GM23338 (cell line): ENCODE data around the gene RNF19B. TPM values are rescaled to one million over a fixed set of nuclear protein-coding genes. Genes with fewer than 3 reads are reported as not detected.

Experiments
- ATAC-seq: fragments of 200-7000 bp; cut with Tn5 transposase; 3 replicates; pipeline ENCODE4 v1.9.1; 2020
- DNase-seq: peaks from one replicate; pipeline ENCODE4 v3.0.0-alpha.2; 2015; ENCODE audit warnings: low spot score
- H2AFZ ChIP-seq: fragments of 200-600 bp; sonication (generic); 2 replicates; pipeline ENCODE4 v1.8.0; 2016; ENCODE audit warnings: antibody characterized with exemption, mild to moderate bottlenecking, moderate library complexity
- H3F3A ChIP-seq: fragments of 200-600 bp; sonication (generic); replicated peaks from 2 replicates; pipeline ENCODE4 v1.8.0; 2017; ENCODE audit warnings: antibody characterized with exemption, mixed run types, low read depth
- H3K27ac ChIP-seq: fragments of 200-600 bp; sonication (generic); 2 replicates; pipeline ENCODE4 v1.6.1; 2016; ENCODE audit warnings: low read depth
- H3K27me3 ChIP-seq: fragments of 200-600 bp; sonication (generic); 2 replicates; pipeline ENCODE4 v1.8.0; 2016; ENCODE audit warnings: mild to moderate bottlenecking, mixed run types, moderate library complexity; ENCODE audit not compliant: insufficient read depth
- H3K36me3 ChIP-seq: fragments of 200-600 bp; sonication (generic); 2 replicates; pipeline ENCODE4 v1.8.0; 2016; ENCODE audit warnings: mild to moderate bottlenecking; ENCODE audit not compliant: insufficient read depth
- H3K4me1 ChIP-seq: fragments of 200-600 bp; sonication (generic); 2 replicates; pipeline ENCODE4 v1.8.0; 2016; ENCODE audit warnings: mild to moderate bottlenecking, moderate library complexity; ENCODE audit not compliant: insufficient read depth
- H3K4me2 ChIP-seq: fragments of 200-600 bp; sonication (generic); 2 replicates; pipeline ENCODE4 v1.7.1; 2017; ENCODE audit warnings: mixed run types
- H3K4me3 ChIP-seq: fragments of 200-600 bp; sonication (generic); 2 replicates; pipeline ENCODE4 v1.6.1; 2016; ENCODE audit warnings: mixed run types
- H3K79me2 ChIP-seq: fragments of 200-600 bp; sonication (generic); replicated peaks from 2 replicates; pipeline ENCODE4 v1.8.0; 2017; ENCODE audit warnings: mild to moderate bottlenecking; ENCODE audit not compliant: insufficient read depth
- H3K9me2 ChIP-seq: fragments of 200-600 bp; sonication (generic); 2 replicates; pipeline ENCODE4 v1.8.0; 2017; ENCODE audit not compliant: insufficient read depth
- H4K20me1 ChIP-seq: fragments of 200-600 bp; sonication (generic); replicated peaks from 2 replicates; pipeline ENCODE4 v1.8.0; 2017; ENCODE audit warnings: mild to moderate bottlenecking; ENCODE audit not compliant: insufficient read depth
- H3K27ac Mint-ChIP-seq: 2 replicates; pipeline ENCODE4 v1.8.0; 2020; ENCODE audit warnings: inconsistent platforms, mild to moderate bottlenecking, moderate library complexity, mixed read lengths
- H3K27me3 Mint-ChIP-seq: 3 replicates; pipeline ENCODE4 v1.8.0; 2022; ENCODE audit warnings: low read depth, mild to moderate bottlenecking, moderate library complexity, mixed read lengths, inconsistent platforms; ENCODE audit not compliant: insufficient read depth, poor library complexity
- H3K36me3 Mint-ChIP-seq: 3 replicates; pipeline ENCODE4 v1.8.0; 2021; ENCODE audit warnings: low read depth, mild to moderate bottlenecking, inconsistent platforms, moderate library complexity, mixed read lengths
- H3K4me1 Mint-ChIP-seq: 3 replicates; pipeline ENCODE4 v1.8.0; 2020; ENCODE audit warnings: mild to moderate bottlenecking, inconsistent platforms, mixed read lengths
- H3K4me3 Mint-ChIP-seq: 3 replicates; pipeline ENCODE4 v1.8.0; 2021; ENCODE audit warnings: moderate library complexity, mild to moderate bottlenecking, inconsistent platforms, mixed read lengths
- H3K9me3 Mint-ChIP-seq: 3 replicates; pipeline ENCODE4 v1.8.0; 2020; ENCODE audit warnings: moderate library complexity, mild to moderate bottlenecking, inconsistent platforms, mixed read lengths
- EZH2 ChIP-seq: fragments of 200-600 bp; sonication (generic); IDR thresholded peaks from one replicate; pipeline ENCODE4 v1.8.0; 2017; ENCODE audit warnings: antibody characterized with exemption, mild to moderate bottlenecking, low read depth; ENCODE audit not compliant: unreplicated experiment
- EZH2phosphoT487 ChIP-seq: fragments of 200-600 bp; sonication (generic); IDR thresholded peaks from one replicate; pipeline ENCODE4 v1.8.1; 2018; ENCODE audit warnings: antibody characterized with exemption; ENCODE audit not compliant: unreplicated experiment
- JUNB ChIP-seq: IDR thresholded peaks from one replicate; pipeline ENCODE4 v1.6.1; 2016; ENCODE audit warnings: antibody characterized with exemption; ENCODE audit not compliant: unreplicated experiment
- POLR2AphosphoS5 ChIP-seq: IDR thresholded peaks from 2 replicates; pipeline ENCODE4 v1.6.1; 2016; ENCODE audit warnings: antibody characterized with exemption, low read depth
- ZNF114 ChIP-seq: fragments of 250-450 bp; sonication (Bioruptor Pico); IDR thresholded peaks from 2 replicates; pipeline ENCODE4 v1.5.0; 2020; ENCODE audit warnings: mild to moderate bottlenecking, moderate library complexity
- polyA plus RNA-seq: library from polyadenylated mRNA; unstranded; fragments of >200 nt; fragmentation: Nextera tagmentation; extraction: Ambion mirVana; gene quantifications from 2 replicates; pipeline ENCODE4 v1.2.1, GENCODE V29; 2016
- total RNA-seq: library from RNA; depleted of rRNA; stranded (reverse); fragments of >200 nt; shearing (Covaris generic); gene quantifications from 2 replicates; pipeline ENCODE4 v1.2.3, GENCODE V29; 2014
- TF ChIP-seq, protein P1 (sequence below): IDR thresholded peaks from 2 replicates; pipeline ENCODE4 v1.6.1; 2016; ENCODE audit warnings: antibody characterized with exemption
- TF ChIP-seq, protein P2 (sequence below): fragments of 250-450 bp; sonication (Bioruptor Pico); IDR thresholded peaks from 2 replicates; pipeline ENCODE4 v1.5.0; 2020; ENCODE audit warnings: mild to moderate bottlenecking, moderate library complexity

RNF19B gene
- total and polyA plus RNA-seq, 2 experiments from 2014 or later = 2.9 to 11.9 TPM

- no peak for ATAC-seq
- Histone ChIP-seq H3K79me2 (peaks cover 58% of the 10 kb centered on the region), H3F3A (no peaks in the 10 kb centered on the region), H3K27me3 (peaks cover 11% of the 10 kb centered on the region), H3K36me3 (no peaks in the 10 kb centered on the region), H3K4me2 (no peak overlapping the region), H3K9me2 (peaks cover 3% of the 10 kb centered on the region; the same call in 1 of the 2 replicates), H3K4me3 (no peak overlapping the region), H3K27ac (no peak overlapping the region), H2AFZ (no peak overlapping the region), H4K20me1 (peaks cover 18% of the 10 kb centered on the region), H3K4me1 (peaks cover 15% of the 10 kb centered on the region)
- Mint-ChIP-seq H3K27ac (no peak overlapping the region), H3K4me1 (peaks cover 17% of the 10 kb centered on the region), H3K27me3 (peaks cover 17% of the 10 kb centered on the region), H3K36me3 (no peaks in the 10 kb centered on the region; the same call in 2 of the 3 replicates), H3K9me3 (no peaks in the 10 kb centered on the region; the same call in 2 of the 3 replicates), H3K4me3 (no peak overlapping the region)
- no peak for DNase-seq
- no peak for TF ChIP-seq JUNB
- TF ChIP-seq ZNF114 (CRISPR knock-in tag) = no peak
- TF ChIP-seq POLR2AphosphoS5 = no peak
- TF ChIP-seq, protein P1, sequence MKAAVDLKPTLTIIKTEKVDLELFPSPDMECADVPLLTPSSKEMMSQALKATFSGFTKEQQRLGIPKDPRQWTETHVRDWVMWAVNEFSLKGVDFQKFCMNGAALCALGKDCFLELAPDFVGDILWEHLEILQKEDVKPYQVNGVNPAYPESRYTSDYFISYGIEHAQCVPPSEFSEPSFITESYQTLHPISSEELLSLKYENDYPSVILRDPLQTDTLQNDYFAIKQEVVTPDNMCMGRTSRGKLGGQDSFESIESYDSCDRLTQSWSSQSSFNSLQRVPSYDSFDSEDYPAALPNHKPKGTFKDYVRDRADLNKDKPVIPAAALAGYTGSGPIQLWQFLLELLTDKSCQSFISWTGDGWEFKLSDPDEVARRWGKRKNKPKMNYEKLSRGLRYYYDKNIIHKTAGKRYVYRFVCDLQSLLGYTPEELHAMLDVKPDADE = no peak
- TF ChIP-seq EZH2phosphoT487 = no peak
- no peak for TF ChIP-seq EZH2
- TF ChIP-seq, protein P2, sequence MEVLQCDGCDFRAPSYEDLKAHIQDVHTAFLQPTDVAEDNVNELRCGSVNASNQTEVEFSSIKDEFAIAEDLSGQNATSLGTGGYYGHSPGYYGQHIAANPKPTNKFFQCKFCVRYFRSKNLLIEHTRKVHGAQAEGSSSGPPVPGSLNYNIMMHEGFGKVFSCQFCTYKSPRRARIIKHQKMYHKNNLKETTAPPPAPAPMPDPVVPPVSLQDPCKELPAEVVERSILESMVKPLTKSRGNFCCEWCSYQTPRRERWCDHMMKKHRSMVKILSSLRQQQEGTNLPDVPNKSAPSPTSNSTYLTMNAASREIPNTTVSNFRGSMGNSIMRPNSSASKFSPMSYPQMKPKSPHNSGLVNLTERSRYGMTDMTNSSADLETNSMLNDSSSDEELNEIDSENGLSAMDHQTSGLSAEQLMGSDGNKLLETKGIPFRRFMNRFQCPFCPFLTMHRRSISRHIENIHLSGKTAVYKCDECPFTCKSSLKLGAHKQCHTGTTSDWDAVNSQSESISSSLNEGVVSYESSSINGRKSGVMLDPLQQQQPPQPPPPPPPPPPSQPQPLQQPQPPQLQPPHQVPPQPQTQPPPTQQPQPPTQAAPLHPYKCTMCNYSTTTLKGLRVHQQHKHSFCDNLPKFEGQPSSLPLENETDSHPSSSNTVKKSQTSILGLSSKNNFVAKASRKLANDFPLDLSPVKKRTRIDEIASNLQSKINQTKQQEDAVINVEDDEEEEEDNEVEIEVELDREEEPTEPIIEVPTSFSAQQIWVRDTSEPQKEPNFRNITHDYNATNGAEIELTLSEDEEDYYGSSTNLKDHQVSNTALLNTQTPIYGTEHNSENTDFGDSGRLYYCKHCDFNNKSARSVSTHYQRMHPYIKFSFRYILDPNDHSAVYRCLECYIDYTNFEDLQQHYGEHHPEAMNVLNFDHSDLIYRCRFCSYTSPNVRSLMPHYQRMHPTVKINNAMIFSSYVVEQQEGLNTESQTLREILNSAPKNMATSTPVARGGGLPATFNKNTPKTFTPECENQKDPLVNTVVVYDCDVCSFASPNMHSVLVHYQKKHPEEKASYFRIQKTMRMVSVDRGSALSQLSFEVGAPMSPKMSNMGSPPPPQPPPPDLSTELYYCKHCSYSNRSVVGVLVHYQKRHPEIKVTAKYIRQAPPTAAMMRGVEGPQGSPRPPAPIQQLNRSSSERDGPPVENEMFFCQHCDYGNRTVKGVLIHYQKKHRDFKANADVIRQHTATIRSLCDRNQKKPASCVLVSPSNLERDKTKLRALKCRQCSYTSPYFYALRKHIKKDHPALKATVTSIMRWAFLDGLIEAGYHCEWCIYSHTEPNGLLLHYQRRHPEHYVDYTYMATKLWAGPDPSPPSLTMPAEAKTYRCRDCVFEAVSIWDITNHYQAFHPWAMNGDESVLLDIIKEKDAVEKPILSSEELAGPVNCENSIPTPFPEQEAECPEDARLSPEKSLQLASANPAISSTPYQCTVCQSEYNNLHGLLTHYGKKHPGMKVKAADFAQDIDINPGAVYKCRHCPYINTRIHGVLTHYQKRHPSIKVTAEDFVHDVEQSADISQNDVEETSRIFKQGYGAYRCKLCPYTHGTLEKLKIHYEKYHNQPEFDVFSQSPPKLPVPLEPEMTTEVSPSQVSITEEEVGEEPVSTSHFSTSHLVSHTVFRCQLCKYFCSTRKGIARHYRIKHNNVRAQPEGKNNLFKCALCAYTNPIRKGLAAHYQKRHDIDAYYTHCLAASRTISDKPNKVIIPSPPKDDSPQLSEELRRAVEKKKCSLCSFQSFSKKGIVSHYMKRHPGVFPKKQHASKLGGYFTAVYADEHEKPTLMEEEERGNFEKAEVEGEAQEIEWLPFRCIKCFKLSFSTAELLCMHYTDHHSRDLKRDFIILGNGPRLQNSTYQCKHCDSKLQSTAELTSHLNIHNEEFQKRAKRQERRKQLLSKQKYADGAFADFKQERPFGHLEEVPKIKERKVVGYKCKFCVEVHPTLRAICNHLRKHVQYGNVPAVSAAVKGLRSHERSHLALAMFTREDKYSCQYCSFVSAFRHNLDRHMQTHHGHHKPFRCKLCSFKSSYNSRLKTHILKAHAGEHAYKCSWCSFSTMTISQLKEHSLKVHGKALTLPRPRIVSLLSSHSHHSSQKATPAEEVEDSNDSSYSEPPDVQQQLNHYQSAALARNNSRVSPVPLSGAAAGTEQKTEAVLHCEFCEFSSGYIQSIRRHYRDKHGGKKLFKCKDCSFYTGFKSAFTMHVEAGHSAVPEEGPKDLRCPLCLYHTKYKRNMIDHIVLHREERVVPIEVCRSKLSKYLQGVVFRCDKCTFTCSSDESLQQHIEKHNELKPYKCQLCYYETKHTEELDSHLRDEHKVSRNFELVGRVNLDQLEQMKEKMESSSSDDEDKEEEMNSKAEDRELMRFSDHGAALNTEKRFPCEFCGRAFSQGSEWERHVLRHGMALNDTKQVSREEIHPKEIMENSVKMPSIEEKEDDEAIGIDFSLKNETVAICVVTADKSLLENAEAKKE (CRISPR knock-in tag) = no peak
Measured at GRCh38 chr1:32960342-32960741, 4.3 kb downstream of the RNF19B start.
